HL-60 (cell line): ENCODE data around the gene NEURL1.

Source experiments
- GABPA ChIP-seq: IDR thresholded peaks from 2 replicates; pipeline ENCODE4 v1.6.1; 2012; ENCODE audit warnings: low read depth
- POLR2AphosphoS5 ChIP-seq: IDR thresholded peaks from 2 replicates; pipeline ENCODE4 v1.6.1; 2012; ENCODE audit warnings: low read depth
- REST ChIP-seq: IDR thresholded peaks from 2 replicates; pipeline ENCODE4 v1.6.1; 2012; ENCODE audit warnings: low read depth; ENCODE audit not compliant: insufficient replicate concordance
- SPI1 ChIP-seq: IDR thresholded peaks from 2 replicates; pipeline ENCODE4 v1.6.1; 2012; ENCODE audit warnings: low read depth, mild to moderate bottlenecking, borderline replicate concordance
- TF ChIP-seq, protein P1 (sequence below): IDR thresholded peaks from one replicate; pipeline ENCODE4 v1.5.1; 2011; ENCODE audit warnings: low read length, control low read depth, inconsistent platforms; ENCODE audit not compliant: insufficient read depth

DNA sequence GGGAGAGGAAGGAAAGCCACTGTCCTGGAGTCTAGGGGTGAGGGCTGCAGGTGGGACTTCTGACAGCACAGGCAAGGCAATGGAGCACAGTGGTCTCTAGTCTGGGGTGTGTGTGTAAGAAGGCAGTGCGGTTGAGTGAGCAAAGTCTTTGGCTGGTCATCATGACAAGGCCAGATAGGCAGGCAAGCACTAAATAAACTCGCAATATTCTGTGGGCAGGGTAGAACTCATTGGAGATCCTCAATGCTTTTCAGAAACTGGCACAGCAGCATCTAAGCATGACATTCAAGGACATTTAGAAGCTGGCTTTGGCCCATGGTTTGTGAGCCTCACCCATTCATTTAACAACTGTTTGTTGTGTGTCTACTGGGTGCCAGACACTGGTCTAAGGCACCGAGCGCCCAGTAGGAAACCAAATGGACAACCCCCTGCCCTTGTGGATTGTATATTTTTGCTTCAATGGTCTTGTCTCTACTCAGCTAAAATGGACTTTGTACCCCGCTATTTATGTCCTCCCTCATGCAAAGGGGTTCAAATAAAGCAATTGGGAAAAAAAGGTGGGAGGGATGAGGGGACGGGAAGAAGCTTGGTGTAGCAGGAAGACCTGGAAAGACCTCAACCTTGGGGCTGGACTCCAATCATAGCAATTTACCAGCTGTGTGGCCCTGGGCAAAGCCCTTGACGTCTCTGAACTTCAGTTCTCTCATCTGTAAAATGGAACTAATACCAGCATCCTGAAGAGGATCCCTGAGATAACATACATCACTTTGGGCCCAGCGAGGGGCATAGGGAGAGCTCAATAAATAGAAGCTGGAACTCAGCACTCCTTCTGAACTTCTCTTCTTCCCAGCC lies 116.0 kb downstream of the NEURL1 start:
- no peak for TF ChIP-seq POLR2AphosphoS5
- TF ChIP-seq REST: no peak
- TF ChIP-seq, protein P1, sequence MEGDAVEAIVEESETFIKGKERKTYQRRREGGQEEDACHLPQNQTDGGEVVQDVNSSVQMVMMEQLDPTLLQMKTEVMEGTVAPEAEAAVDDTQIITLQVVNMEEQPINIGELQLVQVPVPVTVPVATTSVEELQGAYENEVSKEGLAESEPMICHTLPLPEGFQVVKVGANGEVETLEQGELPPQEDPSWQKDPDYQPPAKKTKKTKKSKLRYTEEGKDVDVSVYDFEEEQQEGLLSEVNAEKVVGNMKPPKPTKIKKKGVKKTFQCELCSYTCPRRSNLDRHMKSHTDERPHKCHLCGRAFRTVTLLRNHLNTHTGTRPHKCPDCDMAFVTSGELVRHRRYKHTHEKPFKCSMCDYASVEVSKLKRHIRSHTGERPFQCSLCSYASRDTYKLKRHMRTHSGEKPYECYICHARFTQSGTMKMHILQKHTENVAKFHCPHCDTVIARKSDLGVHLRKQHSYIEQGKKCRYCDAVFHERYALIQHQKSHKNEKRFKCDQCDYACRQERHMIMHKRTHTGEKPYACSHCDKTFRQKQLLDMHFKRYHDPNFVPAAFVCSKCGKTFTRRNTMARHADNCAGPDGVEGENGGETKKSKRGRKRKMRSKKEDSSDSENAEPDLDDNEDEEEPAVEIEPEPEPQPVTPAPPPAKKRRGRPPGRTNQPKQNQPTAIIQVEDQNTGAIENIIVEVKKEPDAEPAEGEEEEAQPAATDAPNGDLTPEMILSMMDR: no peak
- no peak for TF ChIP-seq GABPA
- no peak for TF ChIP-seq SPI1
